Stimulated activated CD8-positive, alpha-beta memory T cell treated with anti-CD3 and anti-CD28 coated beads, Interleukin-4, amount 100 ng/mL, for 1 hour (primary cell): ENCODE results near the gene ABI2.
"Not testable (repeated sequence)": the region's sequence is repeated elsewhere in the genome, so short reads cannot be mapped to it uniquely, and the experiment has no call there.

Experiments used
- DNase-seq, 2 donors: peaks; one replicate each; pipeline ENCODE4 v3.0.0-alpha.2; 2020; ENCODE audit warnings: low read depth in 2 of 2, low spot score in 1 of 2

The ABI2 gene

DNA sequence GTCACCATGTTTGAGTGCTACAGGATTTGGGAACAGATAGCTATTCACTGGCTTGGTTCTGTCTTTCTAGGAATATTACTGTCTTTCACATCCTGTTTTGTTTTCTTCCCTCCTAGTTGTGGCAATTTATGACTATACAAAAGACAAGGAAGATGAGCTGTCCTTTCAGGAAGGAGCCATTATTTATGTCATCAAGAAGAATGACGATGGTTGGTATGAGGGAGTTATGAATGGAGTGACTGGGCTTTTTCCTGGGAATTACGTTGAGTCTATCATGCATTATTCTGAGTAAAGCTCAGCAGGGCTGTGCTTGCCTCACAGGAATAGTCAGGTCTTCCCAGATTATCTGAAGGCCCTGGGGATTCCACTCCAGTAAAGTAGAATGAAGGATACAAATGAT lies 98.9 kb downstream of the ABI2 start:
- no peak for DNase-seq

DNA sequence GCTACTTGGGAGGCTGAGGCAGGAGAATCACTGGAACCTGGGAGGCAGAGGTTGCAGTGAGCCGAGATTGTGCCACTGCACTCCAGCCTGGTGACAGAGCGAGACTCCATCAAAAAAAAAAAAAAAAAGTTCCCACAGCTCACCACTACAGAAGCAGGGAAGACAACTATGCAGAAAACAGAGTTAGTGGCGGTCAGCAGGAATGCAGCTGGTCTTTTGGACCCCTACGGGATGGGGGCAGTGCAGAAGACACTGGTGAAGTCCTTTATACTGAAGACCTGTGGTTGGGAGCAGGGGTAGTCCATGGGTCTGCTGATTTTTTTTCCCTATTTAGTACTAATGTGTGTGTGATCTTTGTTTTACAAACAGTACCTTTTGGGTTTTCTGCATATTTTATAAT lies 101.4 kb downstream of the ABI2 start:
- not testable (repeated sequence) for DNase-seq

- DNase-seq: no peak
Observed at GRCh38 chr2:203431391-203432185, 103.4 kb downstream of the ABI2 start.

GRCh38 chr2:203432811-203433210 lies 104.6 kb downstream of the ABI2 start:
- no peak for DNase-seq

- no peak for DNase-seq
Observed at GRCh38 chr2:203436496-203436895, 108.3 kb downstream of the ABI2 start.

DNA sequence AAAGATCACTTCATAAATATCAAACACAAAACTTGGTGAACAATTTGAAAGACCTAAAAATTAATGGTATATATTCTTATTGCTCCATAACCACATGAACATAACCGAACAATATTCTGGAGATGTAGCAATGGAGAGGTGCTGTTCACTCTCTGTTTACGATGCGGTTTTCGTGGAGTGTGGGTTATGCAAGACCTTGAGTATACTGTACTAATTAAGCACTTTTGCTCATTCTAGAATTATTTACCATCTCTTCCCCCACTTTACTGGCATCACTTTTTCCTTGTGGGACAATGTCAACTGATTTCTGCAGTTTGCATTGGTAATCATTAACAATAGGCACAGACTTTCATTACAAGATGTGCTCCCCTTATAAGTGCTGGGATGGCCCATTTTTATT lies 109.3 kb downstream of the ABI2 start:
- no peak for DNase-seq

- no peak for DNase-seq
Observed at GRCh38 chr2:203438528-203438927, 110.3 kb downstream of the ABI2 start.

DNA sequence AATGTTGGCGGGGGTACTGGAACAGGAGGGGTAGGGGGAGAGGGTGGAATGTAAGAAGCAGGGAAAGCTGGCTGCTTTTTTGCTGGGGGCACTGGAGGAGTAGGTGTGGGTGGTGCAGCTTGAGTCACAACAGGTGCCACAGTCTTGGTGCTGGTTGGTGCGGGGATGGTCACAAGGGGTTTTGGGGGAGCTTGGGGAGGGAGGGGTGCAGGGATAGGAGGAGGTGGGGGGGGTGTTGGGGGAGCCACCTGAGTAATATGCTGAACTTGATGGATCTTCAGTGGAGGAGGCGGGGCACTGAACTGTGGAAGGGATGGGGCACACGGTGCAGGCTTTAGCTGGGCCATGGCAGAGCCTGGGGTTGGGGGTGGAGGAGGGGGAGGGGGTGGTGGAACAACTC lies 112.5 kb downstream of the ABI2 start:
- no peak for DNase-seq

GRCh38 chr2:203441463-203441862 lies 113.3 kb downstream of the ABI2 start:
- DNase-seq: no peak

DNA sequence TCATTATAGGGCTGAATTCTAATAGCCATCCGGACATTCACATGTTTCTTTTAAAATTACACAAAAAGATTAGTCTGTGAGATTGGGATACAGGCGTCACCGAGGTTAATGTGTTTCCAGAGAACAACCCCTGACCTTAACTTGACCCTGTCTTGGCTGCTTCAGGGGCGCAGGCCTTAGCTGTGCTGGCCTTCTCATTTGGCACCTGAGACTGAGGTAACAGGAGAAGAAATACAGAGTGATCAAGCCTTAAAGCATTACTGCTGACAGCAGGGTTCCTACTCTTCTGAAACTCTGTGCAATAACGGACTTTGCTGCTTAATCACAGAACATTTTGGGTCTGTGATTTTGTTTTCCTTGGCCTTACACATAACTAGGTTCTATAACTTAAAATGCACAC lies 114.3 kb downstream of the ABI2 start:
- no peak for DNase-seq

DNA sequence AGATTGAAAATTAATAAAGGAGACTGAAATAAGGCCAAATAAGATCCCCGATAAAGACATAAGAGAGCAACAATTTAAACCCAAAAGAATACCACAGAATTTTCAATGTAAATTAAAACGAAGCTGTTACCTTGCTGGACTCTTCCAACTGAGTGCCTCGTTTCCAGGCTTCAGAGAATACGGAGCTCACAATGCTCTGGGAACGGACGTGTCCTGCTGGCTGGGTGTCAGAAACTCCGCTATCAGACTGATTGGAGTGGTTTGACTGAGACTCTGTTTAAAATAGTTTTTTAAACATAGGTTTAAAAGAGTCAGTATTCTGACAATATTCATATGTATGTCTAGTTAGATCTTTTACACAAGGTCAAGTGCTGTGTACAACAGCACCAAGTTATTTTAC lies 116.5 kb downstream of the ABI2 start:
- DNase-seq: no peak

GRCh38 chr2:203446071-203446481 lies 117.9 kb downstream of the ABI2 start:
- no peak for DNase-seq

DNA sequence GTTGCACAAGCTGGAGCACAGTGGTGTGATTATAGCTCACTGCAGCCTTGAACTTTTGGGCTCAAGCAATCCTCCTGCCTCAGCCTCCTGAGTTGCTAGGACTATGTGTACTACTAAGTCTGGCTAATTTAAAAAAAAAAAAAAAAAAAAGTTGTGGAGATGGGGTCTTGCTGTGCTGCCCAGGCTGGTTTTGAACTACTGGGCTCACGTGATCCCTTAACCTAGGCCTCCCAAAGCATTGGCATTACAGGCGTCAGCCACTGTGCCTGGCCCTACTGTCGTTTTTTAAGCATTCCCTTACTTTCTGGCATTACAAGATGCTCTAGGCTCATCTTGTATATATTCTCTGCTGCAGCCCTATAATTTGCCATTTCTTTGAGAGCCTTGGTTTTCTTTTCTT lies 118.6 kb downstream of the ABI2 start:
- no peak for DNase-seq

DNA sequence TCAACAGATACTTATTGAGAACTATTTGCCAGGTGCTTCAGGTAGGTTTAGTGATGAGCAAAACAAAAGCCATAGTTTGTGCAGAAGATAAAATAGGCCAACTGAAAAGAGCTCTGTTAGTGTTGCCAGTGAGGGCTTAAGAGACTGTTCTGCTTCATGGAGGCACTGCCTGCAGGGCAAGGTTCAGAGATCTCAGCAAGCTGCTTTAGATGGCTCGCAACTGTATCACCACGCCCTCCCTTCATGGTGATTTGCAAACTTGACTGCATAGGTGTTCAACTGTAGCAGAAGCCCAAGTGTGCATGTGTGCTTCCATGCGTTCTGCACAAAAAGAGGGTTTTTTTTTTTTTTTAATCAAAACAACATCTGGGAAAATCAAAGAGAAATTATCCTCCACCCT lies 122.4 kb downstream of the ABI2 start:
- DNase-seq: no peak

DNA sequence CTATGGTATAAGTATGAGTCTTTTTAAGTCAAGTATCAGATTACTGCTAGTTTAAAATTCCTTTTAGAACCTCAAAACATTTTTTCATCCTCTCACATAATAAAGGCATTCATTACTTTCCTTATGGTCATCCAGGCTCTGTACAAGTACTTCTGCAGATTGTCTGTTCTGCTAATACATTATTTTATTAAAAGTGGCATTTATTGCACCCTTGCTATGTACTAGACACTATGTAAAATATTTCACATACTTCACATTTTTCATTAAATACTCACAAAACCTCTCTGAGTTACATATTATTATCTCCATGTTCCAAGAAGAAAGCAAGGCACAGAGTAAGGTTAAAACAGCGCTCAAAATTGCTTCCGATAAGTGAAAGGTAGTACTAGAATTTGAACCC lies 122.8 kb downstream of the ABI2 start:
- no peak for DNase-seq

DNA sequence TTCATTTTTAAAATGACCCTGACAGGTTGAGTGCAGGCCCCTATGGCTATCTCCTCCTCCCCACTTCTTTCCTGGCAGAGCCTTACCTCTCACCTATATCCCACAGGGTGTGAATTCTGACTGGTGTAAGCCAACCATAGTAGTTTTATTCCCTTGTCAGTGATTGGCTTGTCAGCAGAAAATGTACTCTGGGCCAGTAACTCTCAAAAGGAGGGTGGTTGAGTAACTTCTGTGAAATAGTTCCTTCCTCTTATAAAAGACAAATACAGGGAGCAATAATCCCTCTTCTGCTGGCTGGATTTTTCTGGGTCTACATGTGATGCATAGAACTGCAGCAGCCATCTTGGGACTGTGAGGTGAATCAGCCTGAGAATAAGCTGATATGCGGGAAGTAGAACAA lies 123.5 kb downstream of the ABI2 start:
- no peak for DNase-seq

- no peak for DNase-seq
Observed at GRCh38 chr2:203453858-203454451, 125.8 kb downstream of the ABI2 start.

DNA sequence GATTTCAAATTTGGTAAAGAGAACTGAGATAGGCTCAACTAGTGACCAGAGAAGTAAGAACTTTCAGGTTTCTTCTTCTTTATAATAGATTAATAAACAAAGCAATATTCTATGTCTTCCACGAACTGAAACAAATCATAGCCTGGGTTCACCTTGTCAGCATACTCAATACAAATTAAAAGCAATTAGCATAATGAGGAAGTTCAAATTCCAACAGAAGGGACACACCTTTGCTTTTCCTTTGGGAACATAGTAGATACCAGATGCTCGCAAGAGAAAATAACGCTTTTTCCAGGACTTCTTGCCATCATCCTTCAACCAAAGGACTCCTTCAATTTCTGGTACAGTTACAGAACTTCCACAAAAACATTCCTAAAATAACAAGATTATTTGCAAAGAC lies 127.0 kb downstream of the ABI2 start:
- no peak for DNase-seq

DNA sequence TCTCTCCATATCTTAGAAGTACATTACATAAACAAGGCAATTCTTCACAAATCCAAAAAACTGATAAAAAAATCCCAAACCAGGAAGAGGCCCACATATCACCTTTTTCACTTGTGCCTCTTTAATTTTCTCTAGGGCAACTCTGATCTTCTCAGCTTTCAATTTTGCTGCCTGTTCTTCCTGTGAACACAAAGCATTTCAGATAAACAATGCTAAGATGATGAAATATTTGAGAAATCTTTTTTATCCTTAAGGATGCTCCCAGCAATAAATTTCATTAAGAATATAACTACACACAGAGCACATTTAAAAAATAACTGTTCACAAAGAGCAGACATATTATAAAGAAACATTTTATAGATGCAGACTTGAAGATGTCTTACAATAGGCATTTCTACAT lies 133.6 kb downstream of the ABI2 start:
- DNase-seq: no peak

GRCh38 chr2:203462308-203462707 lies 134.1 kb downstream of the ABI2 start:
- DNase-seq: no peak

DNA sequence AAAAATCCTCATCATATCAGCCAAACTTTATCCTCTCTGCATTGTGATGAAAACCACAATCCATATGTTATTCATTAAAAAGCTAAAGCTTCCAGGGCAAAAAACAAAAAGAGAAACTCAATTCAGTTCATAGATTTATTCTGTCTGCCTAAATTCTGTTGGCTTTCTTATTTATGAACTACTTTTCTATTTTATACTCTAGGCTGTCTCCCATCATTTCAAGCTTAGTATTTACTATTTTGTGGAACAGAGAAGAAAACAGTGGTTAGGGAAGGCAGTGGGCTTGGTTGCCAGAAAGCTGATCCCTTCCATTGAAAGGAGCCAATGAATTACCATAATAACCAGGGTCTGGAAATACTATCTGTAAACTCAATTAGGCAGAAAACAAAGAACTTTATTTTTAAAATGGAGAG lies 135.1 kb downstream of the ABI2 start:
- DNase-seq: no peak

- DNase-seq: no peak
Observed at GRCh38 chr2:203469546-203469945, 141.4 kb downstream of the ABI2 start.

- no peak for DNase-seq
Observed at GRCh38 chr2:203470371-203470770, 142.2 kb downstream of the ABI2 start.
